CD4-positive, alpha-beta T cell treated with Interleukin-1 beta for 1 hour (primary cell): ENCODE results near the gene ZNF775.

Experiments used
- DNase-seq, 2 donors: peaks; one replicate each; pipeline ENCODE4 v3.0.0-alpha.2; 2020 to 2022

ZNF775 gene

GRCh38 chr7:150402671-150403321 is 23.7 kb downstream of the ZNF775 start:
- DNase-seq, result no peak

DNA sequence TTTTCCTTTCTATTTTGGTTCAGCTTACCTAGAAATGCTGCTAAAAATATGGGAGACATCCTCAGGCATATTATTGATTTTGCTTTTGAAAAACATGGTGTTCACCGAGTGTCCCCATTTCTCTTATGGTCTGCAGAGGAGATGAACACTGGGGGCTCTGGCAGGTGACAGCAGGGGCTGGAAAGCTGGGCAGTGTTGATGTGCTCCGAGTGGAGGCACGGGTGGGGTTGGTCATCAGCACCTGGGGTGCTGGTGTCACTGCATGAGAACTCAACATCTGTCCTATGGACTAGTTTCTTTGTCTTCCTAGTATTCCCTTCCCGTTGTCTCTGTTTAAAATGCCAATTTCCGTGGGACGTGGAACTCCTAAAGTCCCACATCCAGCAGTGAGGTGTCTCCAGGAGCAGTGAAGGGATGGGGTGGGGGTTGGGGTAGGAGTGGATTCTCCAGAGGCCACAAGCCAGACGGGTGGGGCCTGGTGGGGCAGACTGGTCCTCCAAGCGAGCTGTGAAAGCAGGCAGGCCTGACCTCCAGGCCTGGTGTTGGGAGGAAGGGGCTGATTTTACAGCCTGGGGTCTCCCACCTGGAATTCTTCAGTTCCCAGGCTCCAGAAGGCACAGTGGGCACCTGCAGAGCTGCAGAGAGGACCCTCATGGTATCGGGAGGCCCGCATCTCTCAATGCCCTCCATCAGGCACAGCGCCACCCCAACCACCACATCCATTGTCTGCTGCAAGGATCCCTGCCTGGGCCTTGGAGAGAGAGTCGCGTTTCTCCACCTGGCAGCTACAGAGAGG is 24.4 kb downstream of the ZNF775 start:
- DNase-seq, result no peak

- peak in 1 of 2 donors; percentile 42 for DNase-seq
These were observed 25.2 kb downstream of the ZNF775 start for GRCh38 chr7:150404172-150404804.

- DNase-seq, result peak; percentile 83 to 86
These were observed 25.9 kb downstream of the ZNF775 start for GRCh38 chr7:150404805-150405583.

DNA sequence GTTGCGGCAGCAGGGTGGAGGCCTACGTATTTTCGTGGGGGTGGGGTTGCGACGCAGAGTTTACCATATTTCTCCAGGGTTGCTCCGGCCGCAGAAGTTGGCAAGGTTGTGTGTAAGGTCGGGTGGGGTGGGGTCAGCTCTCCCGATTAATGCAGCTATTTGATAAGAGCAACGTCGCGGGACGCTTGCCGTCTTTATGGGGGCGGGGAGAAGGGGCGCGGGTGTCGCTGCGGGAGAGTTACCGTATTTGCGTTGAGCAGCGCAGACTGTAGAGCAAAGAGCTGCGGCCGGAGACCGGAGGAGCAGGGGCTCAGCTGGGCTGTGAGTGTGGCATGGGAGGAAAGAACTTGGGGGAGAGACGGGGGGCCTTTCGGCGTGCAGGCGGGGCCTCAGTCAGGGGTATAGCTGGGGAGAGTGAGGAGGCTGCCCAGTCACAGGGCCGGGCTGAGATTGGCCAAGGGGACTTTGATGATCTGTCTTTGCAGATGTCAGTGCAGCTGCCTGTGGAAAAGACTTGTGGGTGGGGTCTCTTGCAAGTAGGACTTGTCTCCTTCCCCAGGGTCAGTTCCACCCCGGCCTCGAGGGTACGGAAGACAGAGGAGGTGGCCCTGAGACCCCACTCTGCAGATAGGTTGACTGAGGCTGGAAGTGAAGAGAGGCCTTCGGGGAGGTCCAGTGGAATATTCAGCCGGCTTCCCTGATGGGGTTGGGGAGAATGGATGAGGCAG is 26.6 kb downstream of the ZNF775 start:
- no peak for DNase-seq

GRCh38 chr7:150406312-150406566 is 27.1 kb downstream of the ZNF775 start:
- no peak for DNase-seq

DNA sequence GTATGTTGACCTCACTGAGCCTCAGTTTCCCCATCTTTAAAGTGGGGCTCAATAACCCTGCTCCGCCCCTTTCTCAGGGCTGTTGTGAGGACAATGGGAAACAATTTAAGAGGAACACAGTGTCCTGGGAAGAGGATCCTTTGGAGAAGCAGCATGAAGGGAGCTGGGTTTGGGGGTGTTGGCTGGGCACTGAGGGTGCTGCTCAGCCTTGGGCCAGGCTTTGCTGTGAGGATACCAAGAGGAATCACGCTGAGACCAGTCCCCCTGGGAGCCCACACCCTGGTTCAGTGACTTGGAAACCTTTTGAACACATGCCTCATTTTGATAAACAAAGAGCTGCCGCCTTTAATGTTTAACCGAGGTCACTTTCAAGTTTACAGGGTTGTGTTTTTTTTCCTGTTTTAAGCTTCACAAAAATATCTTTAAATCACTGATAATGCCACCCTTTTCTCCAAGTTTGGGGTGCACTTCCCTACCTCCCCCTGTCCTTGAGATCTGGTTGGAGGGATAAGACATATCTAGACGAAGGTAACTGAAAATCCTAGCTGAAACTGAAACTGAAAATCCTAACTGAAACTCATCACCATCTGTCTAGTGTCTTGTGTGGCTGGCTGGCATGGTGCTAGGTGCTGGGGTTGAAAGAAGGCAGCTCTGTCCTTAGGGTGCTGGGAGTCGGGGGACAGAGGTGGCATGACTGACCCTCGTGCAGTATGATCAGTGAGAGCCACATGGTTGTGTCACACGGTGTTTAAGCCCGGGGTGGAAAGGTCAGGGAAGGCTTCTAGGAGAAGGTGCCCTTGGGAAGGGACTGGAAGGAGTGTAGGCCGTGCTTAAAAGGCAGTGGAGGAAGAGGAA is 27.7 kb downstream of the ZNF775 start:
- DNase-seq, result peak; percentile 45 to 46

GRCh38 chr7:150407588-150408392 is 28.7 kb downstream of the ZNF775 start:
- no peak for DNase-seq

GRCh38 chr7:150408393-150409299 is 29.5 kb downstream of the ZNF775 start:
- DNase-seq, result peak in 1 of 2 donors; percentile 81

DNA sequence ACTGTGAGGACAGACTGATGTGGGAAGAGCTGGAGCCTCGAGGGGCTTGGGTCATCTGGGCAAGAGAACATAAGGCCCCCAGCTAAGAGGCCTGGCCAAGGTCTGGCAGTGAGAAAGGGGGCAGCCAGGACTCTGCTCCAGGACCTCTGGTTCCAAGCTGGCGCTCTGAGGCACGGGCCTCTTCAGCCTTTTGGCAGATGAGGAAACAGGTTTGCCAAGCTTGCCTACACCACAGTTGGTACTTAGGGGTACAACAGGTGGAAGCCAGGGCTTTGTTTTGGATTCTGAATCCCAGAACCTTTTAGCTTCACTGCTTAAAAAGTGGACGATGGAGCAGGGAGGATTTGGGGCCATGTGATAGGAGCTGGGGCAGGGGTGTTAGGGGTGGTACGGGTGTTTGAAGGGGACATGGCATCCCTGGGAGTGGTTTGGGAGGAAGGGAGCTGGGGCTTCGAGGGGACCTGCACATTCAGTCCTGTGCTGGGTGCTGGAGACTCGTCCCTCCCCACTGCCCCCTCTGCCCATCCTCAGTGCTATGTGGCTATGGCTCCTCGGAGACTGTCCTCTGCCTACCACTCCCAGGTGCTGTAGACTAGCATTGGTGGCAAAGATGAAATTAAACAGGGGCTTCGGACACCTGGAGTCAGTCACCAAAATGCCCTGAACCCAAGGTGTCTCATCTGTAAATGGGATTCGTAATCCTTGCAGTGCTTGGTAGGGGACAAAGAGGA is 30.3 kb downstream of the ZNF775 start:
- DNase-seq, result no peak

DNA sequence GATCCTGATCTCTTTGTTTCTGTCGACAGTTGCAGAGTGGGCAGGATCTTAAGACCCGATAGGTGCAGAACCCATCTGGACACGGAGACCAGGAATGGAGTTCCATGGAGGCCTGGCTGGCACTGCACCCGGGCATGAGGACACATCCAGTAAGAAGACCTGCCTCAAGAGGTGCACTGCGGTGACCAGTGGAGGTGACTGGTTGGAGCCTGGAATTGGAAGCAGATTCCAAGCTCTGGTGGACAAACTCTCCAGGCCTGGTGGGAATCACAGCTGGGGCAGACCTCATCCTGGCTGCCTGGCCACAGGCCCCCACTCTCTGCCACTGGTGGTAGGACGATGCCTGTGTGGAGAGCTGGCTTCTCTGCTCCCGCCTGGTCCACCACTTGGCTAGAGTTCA is 31.0 kb downstream of the ZNF775 start:
- no peak for DNase-seq

DNA sequence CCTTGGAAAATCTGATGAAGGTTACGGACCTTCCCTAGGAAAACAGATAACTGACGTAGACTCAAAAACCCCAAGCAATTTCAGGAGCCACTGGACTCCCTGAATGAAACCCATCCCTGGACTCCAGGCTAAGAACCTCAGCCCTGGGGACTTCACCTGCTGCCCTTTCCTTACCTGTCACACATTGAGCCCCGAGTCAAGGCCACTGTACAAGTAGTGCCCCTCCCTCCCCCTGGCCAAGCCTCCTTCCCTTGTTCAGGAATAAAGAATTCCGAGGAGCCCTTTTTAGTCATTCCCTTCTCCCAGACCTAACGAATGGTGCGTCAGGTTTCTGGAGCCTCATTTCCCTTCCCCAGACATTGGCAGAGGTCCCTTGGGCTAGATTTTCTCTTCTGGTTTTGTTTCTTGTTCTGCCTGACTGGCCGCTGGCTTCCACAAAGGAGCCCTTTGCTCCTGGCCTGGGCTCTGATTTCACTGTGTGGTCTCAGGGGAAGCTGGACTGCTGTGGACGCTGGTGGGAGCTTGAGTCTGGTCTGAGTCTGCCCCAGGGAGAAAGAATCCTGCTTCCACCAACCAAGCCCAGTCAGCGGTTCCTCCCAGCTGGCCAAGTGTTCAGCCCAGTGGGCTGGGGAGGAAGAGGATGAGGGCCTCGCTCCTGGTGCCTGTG is 31.7 kb downstream of the ZNF775 start:
- no peak for DNase-seq

DNA sequence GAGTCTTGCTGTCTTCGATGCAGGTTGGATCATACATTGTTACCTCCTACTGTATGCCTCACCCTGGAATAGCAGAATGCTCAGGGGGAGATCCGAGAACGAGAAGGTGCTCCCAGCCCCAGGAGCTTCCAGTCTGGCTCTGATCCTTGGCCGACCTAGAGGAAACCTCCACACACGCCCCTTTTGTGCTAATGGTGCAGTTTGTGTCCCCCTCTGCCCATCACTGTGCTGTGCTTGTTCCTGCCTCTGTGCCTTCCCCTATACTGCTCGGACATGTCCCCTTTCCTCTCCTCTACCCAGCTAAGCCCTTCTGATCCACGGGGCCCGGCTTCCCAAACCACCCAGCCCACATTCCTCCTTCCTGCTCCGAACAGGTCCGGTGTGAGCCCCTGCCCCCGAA is 32.5 kb downstream of the ZNF775 start:
- no peak for DNase-seq

GRCh38 chr7:150412016-150412415 is 32.9 kb downstream of the ZNF775 start:
- DNase-seq, result no peak

DNA sequence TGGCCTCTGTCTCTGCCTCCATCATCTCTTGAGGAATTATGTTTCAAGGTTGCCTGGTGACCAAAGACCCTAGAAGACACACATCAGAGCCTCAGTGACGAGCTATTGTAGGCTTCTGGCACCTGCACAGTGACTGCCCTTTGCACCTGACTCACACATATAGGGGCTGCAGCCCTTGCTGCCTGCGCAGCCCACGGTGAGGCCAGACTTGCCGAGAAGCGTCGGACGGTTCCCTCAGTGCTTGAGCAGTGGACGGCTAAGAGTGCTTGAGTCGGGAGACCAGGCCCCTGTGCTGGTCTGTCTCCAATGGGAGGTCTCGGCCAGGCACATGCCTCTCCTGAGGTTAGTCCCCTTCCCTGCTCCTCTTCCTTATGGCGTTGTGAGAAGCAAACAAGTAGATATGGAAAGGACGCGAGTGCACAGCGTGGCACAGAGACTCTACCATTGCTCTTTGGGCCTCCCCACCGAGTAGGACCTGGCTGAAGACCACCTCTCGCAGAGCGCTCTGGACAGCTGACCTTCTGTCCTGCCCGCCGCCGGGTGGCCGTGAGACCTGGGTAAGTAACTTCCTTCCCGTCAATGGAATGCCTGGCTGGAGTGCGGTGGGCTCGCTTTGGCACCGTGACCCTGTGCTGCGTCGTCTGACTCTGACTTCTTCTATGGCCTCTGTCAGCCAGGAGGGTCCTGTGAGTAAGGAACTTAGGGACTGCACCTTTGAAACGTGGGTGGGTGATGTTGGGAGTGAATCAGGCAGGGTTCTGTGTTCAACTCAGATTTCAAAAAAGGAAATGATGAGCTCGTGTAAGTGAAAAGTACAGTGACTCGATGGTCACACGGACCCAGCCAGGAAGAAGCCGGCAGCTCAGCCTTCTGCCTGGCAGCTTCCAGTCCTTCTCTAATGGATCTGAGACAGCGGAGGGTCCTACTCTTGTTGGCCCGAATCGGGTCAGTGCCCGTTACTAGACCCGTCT is 33.7 kb downstream of the ZNF775 start:
- no peak for DNase-seq

DNA sequence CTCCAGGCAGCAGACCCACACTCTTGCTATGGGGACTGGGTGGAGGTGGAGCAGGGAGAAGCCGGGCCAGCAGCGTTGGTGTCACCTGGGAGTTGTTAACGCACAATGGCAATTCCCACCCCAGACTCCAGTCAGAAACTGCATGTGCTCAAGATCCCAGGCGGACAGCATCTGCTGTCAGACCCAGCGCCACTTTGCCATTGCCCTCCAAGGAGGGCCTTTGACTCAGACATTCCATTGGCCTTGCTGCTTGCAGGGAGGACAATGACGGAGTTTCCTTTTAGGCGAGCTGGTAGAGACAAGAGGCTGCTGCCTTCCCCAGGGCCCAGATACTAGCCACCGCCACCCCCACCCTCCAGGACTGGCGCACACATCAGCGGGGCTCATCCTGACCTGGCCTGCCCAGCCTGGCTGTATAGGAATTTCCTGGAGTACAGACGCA is 34.5 kb downstream of the ZNF775 start:
- DNase-seq, result no peak
